Spleen (tissue), 11 donors: Measurements from ENCODE around the gene SPAG5. TPM values are rescaled to one million over a fixed set of nuclear protein-coding genes. Genes with fewer than 3 reads are reported as not detected.

ENCODE experiments used
- DNase-seq: peaks from one replicate; pipeline ENCODE4 v3.0.0-alpha.2; 2020
- H3K27ac ChIP-seq, 8 donors: fragments of 200-600 bp; sonication (generic) in 7 of 8; 1 replicate in 4 of 8; 2 replicates in 4 of 8; pipeline versions ENCODE4 v1.5.0 to v1.8.0; 2016 to 2021; ENCODE audit warnings: inconsistent platforms in 4 of 8, mild to moderate bottlenecking in 4 of 8, moderate library complexity in 1 of 8
- H3K27me3 ChIP-seq, 7 donors: fragments of 200-600 bp; sonication (generic) in 6 of 7; replicated peaks in 1 of 7; 1 replicate in 4 of 7; 2 replicates in 3 of 7; pipeline versions ENCODE4 v1.5.0 to v1.8.0; 2016 to 2021; ENCODE audit warnings: inconsistent platforms in 3 of 7, mild to moderate bottlenecking in 1 of 7
- H3K36me3 ChIP-seq, 6 donors: fragments of 200-600 bp; sonication (generic) in 5 of 6; 1 replicate in 4 of 6; 2 replicates in 2 of 6; pipeline versions ENCODE4 v1.5.0 to v1.8.0; 2016 to 2021; ENCODE audit warnings: inconsistent platforms in 2 of 6
- H3K4me1 ChIP-seq, 6 donors: fragments of 200-600 bp; sonication (generic) in 5 of 6; 1 replicate in 3 of 6; 2 replicates in 3 of 6; pipeline versions ENCODE4 v1.5.0 to v1.8.0; 2016 to 2021; ENCODE audit warnings: inconsistent platforms in 3 of 6
- H3K4me3 ChIP-seq, 8 donors: fragments of 200-600 bp; sonication (generic) in 7 of 8; 1 replicate in 4 of 8; 2 replicates in 4 of 8; pipeline versions ENCODE4 v1.5.0 to v1.8.0; 2016 to 2021; ENCODE audit warnings: inconsistent platforms in 4 of 8, mild to moderate bottlenecking in 4 of 8, moderate library complexity in 2 of 8
- H3K9me3 ChIP-seq, 8 donors: fragments of 200-600 bp; sonication (generic) in 7 of 8; 1 replicate in 4 of 8; 2 replicates in 4 of 8; pipeline versions ENCODE4 v1.5.0 to v1.8.0; 2016 to 2021; ENCODE audit warnings: inconsistent platforms in 4 of 8
- POLR2A ChIP-seq, 3 donors: fragments of 450-650 bp; IDR thresholded peaks; one replicate each; pipeline ENCODE4 v1.5.1; 2017; ENCODE audit warnings: antibody characterized with exemption in 3 of 3, mild to moderate bottlenecking in 1 of 3
- POLR2AphosphoS5 ChIP-seq, 3 donors: sonication (generic); formaldehyde crosslinking; IDR thresholded peaks; one replicate each; pipeline ENCODE4 v1.5.1; 2017; ENCODE audit warnings: antibody characterized with exemption in 3 of 3
- WGBS, 5 donors: extraction: QIAGEN DNeasy Blood & Tissue Kit in 3 of 5; methylation state at CpG; one replicate each; pipeline versions ENCODE4 v1.1.5 to v1.1.7; 2013 to 2018; 5-methylcytosine and 5-hydroxymethylcytosine counted together
- intact Hi-C: fragments of 100-400 bp; cut with DNase I; formaldehyde crosslinking; loops from one replicate; pipeline ENCODE4 v1.15.0; 2023; ENCODE audit warnings: low total_unique reads
- polyA plus RNA-seq, 3 donors: library from polyadenylated mRNA; stranded (reverse); fragments of 200-250 nt; gene quantifications; one replicate each; pipeline ENCODE4 v1.2.1, GENCODE V29; 2013
- total RNA-seq, 7 donors: library from RNA; depleted of rRNA in 3 of 7; stranded (reverse); fragments of >200 nt in 3 of 7; fragmentation: NEBNext Ultra II Directional in 4 of 7; extraction: Animal tissue kit (Norgen Biotek cat#: 25700) in 4 of 7; gene quantifications; one replicate each; pipeline versions ENCODE4 v1.1.0 to v1.2.1, GENCODE V29; 2016 to 2021
- TF ChIP-seq, protein P1 (sequence below), 11 experiments: fragments of 200-600 bp in 7 of 11; fragments of 450-650 bp in 4 of 11; sonication (generic) in 4 of 11; IDR thresholded peaks in 8 of 11; conservative IDR thresholded peaks in 3 of 11; 1 replicate in 7 of 11; 2 replicates in 4 of 11; pipeline versions ENCODE4 v1.4.0 to v1.8.0; 2016 to 2021; ENCODE audit warnings: antibody characterized with exemption in 11 of 11, inconsistent platforms in 4 of 11, mild to moderate bottlenecking in 1 of 11
- donor health status: healthy with polysubstance abuse.
- donor health status: DM: no; HTN: no; CAD: no; lungs with moderate emphysema.
- donor health status: DM: no; HTN: no; CAD: no.
- donor health status: Bipolar disorder and iron deficiency.
- donor health status: healthy.
- donor health status: DM: no; HTN: no; CAD: no.
- donor health status: DM: yes; HTN: yes; CAD: no.

SPAG5 gene
- total and polyA plus RNA-seq, 10 donors: 6.2 to 19.7 (median 14.6) TPM

DNA sequence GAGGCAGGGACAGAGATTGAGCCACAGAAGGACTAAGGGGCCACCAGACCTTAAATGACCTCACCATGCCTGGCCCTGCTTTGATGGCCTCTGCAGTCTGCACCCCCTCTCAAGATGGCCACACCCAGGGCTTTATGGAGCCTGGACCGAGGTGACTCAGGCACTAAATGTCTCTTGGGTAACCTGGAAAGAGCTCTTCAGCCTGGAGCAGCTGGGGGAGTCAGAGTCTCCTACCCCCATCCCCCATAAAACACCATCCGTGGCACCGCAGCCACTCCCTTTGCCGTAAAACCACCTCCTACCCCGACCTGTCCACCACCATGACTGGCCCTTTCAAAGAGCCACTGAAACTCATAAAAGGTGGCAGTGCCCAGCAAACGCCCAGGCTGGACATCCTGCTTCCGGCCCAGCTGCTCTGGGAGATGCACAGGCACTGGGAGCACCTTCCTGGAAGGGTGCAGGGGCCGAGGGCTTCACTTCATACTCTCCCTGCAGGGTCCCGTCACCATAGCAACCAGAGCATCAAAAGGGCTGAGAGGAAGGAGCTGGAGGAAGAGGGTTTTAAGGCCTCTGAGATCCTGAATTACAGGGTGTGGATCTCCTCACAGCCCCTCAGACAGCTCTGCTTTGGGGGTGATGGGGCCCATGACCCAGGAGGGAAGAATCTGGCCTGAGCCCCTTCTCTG is 70.4 kb downstream of the SPAG5 start:
- 76 to 85% (median 80%) methylated on average over 9 of the region's 9 CpGs for WGBS, 5 donors
- Histone ChIP-seq H3K9me3 (no peaks in the 10 kb centered on the region), H3K27me3 (peaks cover 0 to 9% (median 0%) of the 10 kb centered on the region in 7 donors), H3K4me3 (no peak overlapping the region), H3K27ac (no peak overlapping the region), H3K4me1 (no peaks in the 10 kb centered on the region), H3K36me3 (no peaks in the 10 kb centered on the region)
- no peak for DNase-seq
- no peak for TF ChIP-seq POLR2A (IDR thresholded peaks at IDR 0.05)
- no peak for TF ChIP-seq POLR2AphosphoS5 (IDR thresholded peaks at IDR 0.05)
- intact Hi-C loops: no loop called here

- peaks cover 0 to 9% (median 0%) of the 10 kb centered on the region in 7 donors for H3K27me3 ChIP-seq
- no peak overlapping the region for H3K4me3 ChIP-seq
- H3K4me1 ChIP-seq: no peaks in the 10 kb centered on the region
- no peak for TF ChIP-seq POLR2A (IDR thresholded peaks at IDR 0.05)
- TF ChIP-seq, protein P1, sequence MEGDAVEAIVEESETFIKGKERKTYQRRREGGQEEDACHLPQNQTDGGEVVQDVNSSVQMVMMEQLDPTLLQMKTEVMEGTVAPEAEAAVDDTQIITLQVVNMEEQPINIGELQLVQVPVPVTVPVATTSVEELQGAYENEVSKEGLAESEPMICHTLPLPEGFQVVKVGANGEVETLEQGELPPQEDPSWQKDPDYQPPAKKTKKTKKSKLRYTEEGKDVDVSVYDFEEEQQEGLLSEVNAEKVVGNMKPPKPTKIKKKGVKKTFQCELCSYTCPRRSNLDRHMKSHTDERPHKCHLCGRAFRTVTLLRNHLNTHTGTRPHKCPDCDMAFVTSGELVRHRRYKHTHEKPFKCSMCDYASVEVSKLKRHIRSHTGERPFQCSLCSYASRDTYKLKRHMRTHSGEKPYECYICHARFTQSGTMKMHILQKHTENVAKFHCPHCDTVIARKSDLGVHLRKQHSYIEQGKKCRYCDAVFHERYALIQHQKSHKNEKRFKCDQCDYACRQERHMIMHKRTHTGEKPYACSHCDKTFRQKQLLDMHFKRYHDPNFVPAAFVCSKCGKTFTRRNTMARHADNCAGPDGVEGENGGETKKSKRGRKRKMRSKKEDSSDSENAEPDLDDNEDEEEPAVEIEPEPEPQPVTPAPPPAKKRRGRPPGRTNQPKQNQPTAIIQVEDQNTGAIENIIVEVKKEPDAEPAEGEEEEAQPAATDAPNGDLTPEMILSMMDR (IDR thresholded peaks at IDR 0.05 in 8 of 11, conservative IDR thresholded peaks at IDR 0.05 in 3 of 11): no peak
- TF ChIP-seq POLR2AphosphoS5 (IDR thresholded peaks at IDR 0.05): no peak
- DNase-seq: no peak
- WGBS, 5 donors: 86 to 97% (median 95%) methylated on average over 2 of the region's 2 CpGs
- H3K9me3 ChIP-seq: no peaks in the 10 kb centered on the region
- no peak overlapping the region for H3K27ac ChIP-seq
- intact Hi-C loops: no loop called here
- H3K36me3 ChIP-seq: no peaks in the 10 kb centered on the region
Measured at GRCh38 chr17:28527859-28528258, 71.0 kb downstream of the SPAG5 start.

Other genes starting within 250 kb of the SPAG5 start
- gene POLDIP2, start 241.5 kb downstream of the SPAG5 start, total RNA-seq: 10 to 100 TPM; 45.6 to 62.6 (median 49.0) TPM
- 10 to 100 TPM; 27.8 to 47.1 (median 38.7) TPM for gene POLDIP2, start 241.5 kb downstream of the SPAG5 start, polyA plus RNA-seq
- gene SEBOX, start 233.8 kb downstream of the SPAG5 start, total RNA-seq: not detected
- gene SEBOX, start 233.8 kb downstream of the SPAG5 start, polyA plus RNA-seq: not detected
- 1 to 10 TPM in 4 of 7 donors, under 1 TPM in 3; 0.84 to 4.0 (median 1.7) TPM for gene VTN, start 228.7 kb downstream of the SPAG5 start, total RNA-seq
- 1 to 10 TPM; 1.2 to 1.8 (median 1.4) TPM for gene VTN, start 228.7 kb downstream of the SPAG5 start, polyA plus RNA-seq
- gene SARM1, start 227.3 kb downstream of the SPAG5 start, total RNA-seq: 10 to 100 TPM; 25.9 to 48.7 (median 39.9) TPM
- 10 to 100 TPM in 1 of 3 donors, 1 to 10 TPM in 2; 4.7 to 17.1 (median 6.3) TPM for gene SARM1, start 227.3 kb downstream of the SPAG5 start, polyA plus RNA-seq
- gene SLC46A1, start 192.8 kb downstream of the SPAG5 start, total RNA-seq: 10 to 100 TPM; 18.9 to 28.9 (median 24.6) TPM
- gene SLC46A1, start 192.8 kb downstream of the SPAG5 start, polyA plus RNA-seq: 1 to 10 TPM; 2.1 to 4.8 (median 2.3) TPM
- gene SLC13A2, start 125.4 kb downstream of the SPAG5 start, total RNA-seq: not detected
- gene SLC13A2, start 125.4 kb downstream of the SPAG5 start, polyA plus RNA-seq: under 1 TPM in 1 of 3 donors, not detected in 2; 0.03 TPM
- gene FOXN1, start 92.7 kb downstream of the SPAG5 start, total RNA-seq: not detected
- not detected for gene FOXN1, start 92.7 kb downstream of the SPAG5 start, polyA plus RNA-seq
- gene UNC119, start 46.4 kb downstream of the SPAG5 start, total RNA-seq: 10 to 100 TPM; 41.5 to 76.0 (median 65.7) TPM
- 10 to 100 TPM; 52.9 to 68.6 (median 59.1) TPM for gene UNC119, start 46.4 kb downstream of the SPAG5 start, polyA plus RNA-seq
- 10 to 100 TPM; 43.7 to 77.6 (median 56.4) TPM for gene PIGS, start 27.5 kb downstream of the SPAG5 start, total RNA-seq
- gene PIGS, start 27.5 kb downstream of the SPAG5 start, polyA plus RNA-seq: 10 to 100 TPM; 13.3 to 21.4 (median 17.6) TPM
- gene ALDOC, start 22.1 kb downstream of the SPAG5 start, total RNA-seq: 10 to 100 TPM; 18.1 to 64.4 (median 40.3) TPM
- gene ALDOC, start 22.1 kb downstream of the SPAG5 start, polyA plus RNA-seq: 10 to 100 TPM; 16.9 to 24.8 (median 19.1) TPM
- 10 to 100 TPM; 11.6 to 30.9 (median 19.3) TPM for gene RSKR, start 15.2 kb upstream of the SPAG5 start, total RNA-seq
- 1 to 10 TPM; 2.1 to 4.5 (median 2.8) TPM for gene RSKR, start 15.2 kb upstream of the SPAG5 start, polyA plus RNA-seq
- gene BLTP2, start 46.1 kb upstream of the SPAG5 start, total RNA-seq: 100 to 1,000 TPM; 143 to 193 (median 149) TPM
- gene BLTP2, start 46.1 kb upstream of the SPAG5 start, polyA plus RNA-seq: 10 to 100 TPM; 11.8 to 25.2 (median 14.6) TPM
- 10 to 100 TPM; 43.1 to 54.5 (median 48.7) TPM for gene SDF2, start 62.9 kb upstream of the SPAG5 start, total RNA-seq
- gene SDF2, start 62.9 kb upstream of the SPAG5 start, polyA plus RNA-seq: 10 to 100 TPM; 28.7 to 38.3 (median 35.2) TPM
- gene SUPT6H, start 63.2 kb upstream of the SPAG5 start, total RNA-seq: 10 to 100 TPM; 68.5 to 91.2 (median 78.7) TPM
- gene SUPT6H, start 63.2 kb upstream of the SPAG5 start, polyA plus RNA-seq: 10 to 100 TPM; 11.6 to 29.7 (median 24.0) TPM
- 1 to 10 TPM; 4.3 to 8.5 (median 6.6) TPM for gene PROCA1, start 112.9 kb upstream of the SPAG5 start, total RNA-seq
- 10 to 100 TPM in 2 of 3 donors, 1 to 10 TPM in 1; 6.0 to 14.5 (median 12.8) TPM for gene PROCA1, start 112.9 kb upstream of the SPAG5 start, polyA plus RNA-seq
- 100 to 1,000 TPM in 1 of 7 donors, 10 to 100 TPM in 6; 31.4 to 111 (median 49.4) TPM for gene RAB34, start 118.8 kb upstream of the SPAG5 start, total RNA-seq
- 10 to 100 TPM; 45.6 to 59.5 (median 56.6) TPM for gene RAB34, start 118.8 kb upstream of the SPAG5 start, polyA plus RNA-seq
- 1,000 to 10,000 TPM in 4 of 7 donors, 100 to 1,000 TPM in 3; 571 to 2,010 (median 1,472) TPM for gene RPL23A, start 121.0 kb upstream of the SPAG5 start, total RNA-seq
- 1,000 to 10,000 TPM; 2,562 to 3,144 (median 3,044) TPM for gene RPL23A, start 121.0 kb upstream of the SPAG5 start, polyA plus RNA-seq
- gene TLCD1, start 127.2 kb upstream of the SPAG5 start, total RNA-seq: 1 to 10 TPM in 5 of 7 donors, under 1 TPM in 1, not detected in 1; 0.97 to 2.6 (median 2.0) TPM
- 1 to 10 TPM; 2.3 to 3.5 (median 2.4) TPM for gene TLCD1, start 127.2 kb upstream of the SPAG5 start, polyA plus RNA-seq
- 10 to 100 TPM in 6 of 7 donors, 1 to 10 TPM in 1; 8.9 to 17.6 (median 12.8) TPM for gene NEK8, start 129.8 kb upstream of the SPAG5 start, total RNA-seq
- gene NEK8, start 129.8 kb upstream of the SPAG5 start, polyA plus RNA-seq: 10 to 100 TPM in 1 of 3 donors, 1 to 10 TPM in 2; 7.3 to 14.3 (median 7.7) TPM
- gene TRAF4, start 145.0 kb upstream of the SPAG5 start, total RNA-seq: 10 to 100 TPM; 19.8 to 75.5 (median 32.7) TPM
- 10 to 100 TPM; 24.8 to 38.1 (median 35.6) TPM for gene TRAF4, start 145.0 kb upstream of the SPAG5 start, polyA plus RNA-seq
- 10 to 100 TPM; 11.6 to 23.6 (median 17.5) TPM for gene FAM222B, start 243.8 kb upstream of the SPAG5 start, total RNA-seq
- gene FAM222B, start 243.8 kb upstream of the SPAG5 start, polyA plus RNA-seq: 1 to 10 TPM; 2.9 to 5.3 (median 3.0) TPM